Activated T-cell treated with anti-CD3 and anti-CD28 coated beads, Interleukin-2, amount 50 U/mL, for 72 hours (primary cell): ENCODE measurements around the gene STEAP4. TPM values are rescaled to one million over a fixed set of nuclear protein-coding genes. Genes with fewer than 3 reads are reported as not detected.
A peak's percentile ranks its signal among the peaks of the same experiment; 100 is the strongest.

Source experiments
- ATAC-seq, 2 donors: fragments of 150-1000 bp; cut with Tn5 transposase; replicated peaks in 1 of 2; 2 replicates each; pipeline ENCODE4 v1.10.0; 2021; ENCODE audit warnings: moderate library complexity in 2 of 2, mild to moderate bottlenecking in 1 of 2
- DNase-seq, 2 donors: peaks; one replicate each; pipeline ENCODE4 v3.0.0; 2021 to 2022; ENCODE audit warnings: mixed read lengths in 1 of 2
- H3K27ac Mint-ChIP-seq: one replicate; pipeline ENCODE4 v1.8.0; 2022; ENCODE audit warnings: mild to moderate bottlenecking, moderate library complexity, mixed read lengths
- H3K27me3 Mint-ChIP-seq: one replicate; pipeline ENCODE4 v1.8.0; 2022; ENCODE audit warnings: low read depth, mixed read lengths
- H3K36me3 Mint-ChIP-seq, 2 donors: one replicate each; pipeline ENCODE4 v1.8.0; 2022; ENCODE audit warnings: mixed read lengths in 2 of 2, mild to moderate bottlenecking in 1 of 2; ENCODE audit not compliant: insufficient read depth in 2 of 2
- H3K4me1 Mint-ChIP-seq: one replicate; pipeline ENCODE4 v1.8.0; 2022; ENCODE audit warnings: low read depth, mixed read lengths
- H3K4me3 Mint-ChIP-seq, 2 donors: one replicate each; pipeline ENCODE4 v1.8.0; 2022; ENCODE audit warnings: mild to moderate bottlenecking in 2 of 2, mixed read lengths in 2 of 2, moderate library complexity in 2 of 2
- H3K9me3 Mint-ChIP-seq, 2 donors: one replicate each; pipeline ENCODE4 v1.8.0; 2022; ENCODE audit warnings: mixed read lengths in 2 of 2
- total RNA-seq, 2 donors: library from RNA; stranded (reverse); gene quantifications; one replicate each; pipeline ENCODE4 v1.2.3, GENCODE V29; 2022

STEAP4 gene
- not detected for total RNA-seq

GRCh38 chr7:88306590-88307048 lies at the start of gene STEAP4:
TSS of gene STEAP4 (minus strand) at chr7:88306894. CDS start at chr7:88284269, 22,625 bp downstream.
- H3K27me3 Mint-ChIP-seq, result peaks cover 25% of the 10 kb centered on the region

DNA sequence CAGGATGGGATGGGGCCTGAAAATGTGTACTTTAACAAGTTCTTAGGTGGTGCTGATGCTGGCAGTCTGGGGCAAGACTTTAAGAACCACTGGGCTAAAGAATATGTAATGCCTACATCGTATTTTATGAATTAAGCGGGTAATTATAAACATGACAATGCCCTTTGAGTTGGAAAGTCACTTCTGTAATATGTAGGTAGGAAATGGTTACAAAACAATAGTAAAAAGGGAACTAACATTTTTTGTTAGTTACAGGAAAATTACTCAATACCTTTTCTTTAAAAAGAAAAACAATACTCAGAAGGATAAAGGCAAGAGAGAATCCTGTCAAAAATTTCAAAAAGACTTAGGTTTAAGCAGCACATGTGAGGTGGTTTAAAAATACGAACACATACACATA lies 48.3 kb upstream of the STEAP4 start:
- Mint-ChIP-seq H3K27ac (no peak overlapping the region), H3K4me3 (no peak overlapping the region), H3K36me3 (no peaks in the 10 kb centered on the region), H3K9me3 (no peaks in the 10 kb centered on the region), H3K4me1 (peaks cover 4% of the 10 kb centered on the region), H3K27me3 (peaks cover 33% of the 10 kb centered on the region)
- ATAC-seq (no peak), DNase-seq (no peak)

More at GRCh38 chr7:88306590-88307048, at the start of gene STEAP4:
- Mint-ChIP-seq H3K27ac (no peak within 1 kb of the TSS), H3K9me3 (no peaks in the 10 kb centered on the region), H3K4me1 (peaks cover 7% of the 10 kb centered on the region), H3K36me3 (no peaks in the 10 kb centered on the region), H3K4me3 (peak within 1 kb of the TSS; percentile 73 to 82)
- DNase-seq, result no peak
- no peak for ATAC-seq

DNA sequence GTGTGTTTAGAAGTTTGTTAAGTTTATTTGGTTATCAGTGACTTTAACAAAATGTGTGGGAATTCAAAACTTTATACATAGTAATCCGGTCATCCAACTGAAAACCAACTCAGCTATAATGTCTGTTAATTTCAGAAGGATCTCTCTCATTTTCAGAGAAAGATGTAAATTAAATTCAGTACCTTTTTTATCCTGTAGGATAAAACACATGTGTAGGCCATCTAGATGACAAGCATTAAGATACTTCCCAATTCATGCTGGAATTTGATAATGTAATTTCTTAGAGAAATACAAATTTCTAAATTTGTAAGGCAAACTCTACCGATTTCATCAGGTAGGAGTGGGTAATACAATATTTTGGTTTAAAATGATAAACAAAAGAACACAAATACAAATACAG lies 43.4 kb upstream of the STEAP4 start:
- H3K9me3 Mint-ChIP-seq, result no peaks in the 10 kb centered on the region
- H3K27ac Mint-ChIP-seq, result no peak overlapping the region
- DNase-seq (no peak), ATAC-seq (no peak)
- no peaks in the 10 kb centered on the region for H3K4me1 Mint-ChIP-seq
- no peaks in the 10 kb centered on the region for H3K36me3 Mint-ChIP-seq
- H3K4me3 Mint-ChIP-seq, result no peak overlapping the region
- H3K27me3 Mint-ChIP-seq, result peaks cover 34% of the 10 kb centered on the region

DNA sequence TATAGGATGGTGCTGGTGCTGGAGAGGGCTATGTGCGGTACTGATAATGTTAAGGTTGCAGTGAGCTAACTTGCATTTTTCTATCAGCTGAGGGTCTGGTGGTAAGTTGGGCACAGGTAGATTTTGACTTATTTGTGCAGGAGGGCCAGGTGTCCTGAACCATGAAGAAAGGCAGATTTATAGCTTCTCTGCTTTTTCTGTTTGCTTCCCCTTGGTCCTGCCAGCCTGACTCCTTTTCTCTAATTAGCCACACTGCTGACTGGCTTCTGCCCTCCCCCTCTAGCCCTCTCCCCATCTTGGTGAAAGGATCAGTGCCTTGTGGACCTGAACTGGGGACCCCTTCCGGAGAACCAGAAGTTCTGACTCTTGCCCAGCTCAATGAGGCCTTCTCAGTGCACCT lies 40.8 kb upstream of the STEAP4 start:
- H3K27ac Mint-ChIP-seq, result no peak overlapping the region
- H3K9me3 Mint-ChIP-seq, result no peaks in the 10 kb centered on the region
- peaks cover 36% of the 10 kb centered on the region for H3K27me3 Mint-ChIP-seq
- H3K4me1 Mint-ChIP-seq, result no peaks in the 10 kb centered on the region
- no peak for ATAC-seq
- H3K36me3 Mint-ChIP-seq, result no peaks in the 10 kb centered on the region
- H3K4me3 Mint-ChIP-seq, result no peak overlapping the region
- no peak for DNase-seq

DNA sequence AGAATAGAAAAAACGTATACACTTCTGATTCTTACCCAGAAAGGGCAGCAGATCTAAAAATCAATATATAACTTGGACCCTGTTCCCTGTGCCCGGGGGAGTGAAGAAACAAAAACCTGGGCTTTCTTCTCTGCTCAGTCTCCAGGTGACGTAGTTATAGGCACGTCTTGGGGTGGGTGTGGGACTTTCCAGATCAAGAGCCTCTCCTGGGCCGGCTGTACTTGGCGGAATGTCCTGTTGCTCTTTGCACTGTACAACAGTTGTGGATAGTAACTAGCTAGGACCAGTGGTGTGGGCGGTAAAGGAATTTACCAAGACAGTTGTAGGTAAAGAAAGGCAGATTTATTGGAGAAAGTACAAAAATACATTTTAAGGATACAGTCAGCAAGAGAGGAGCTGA lies 40.4 kb upstream of the STEAP4 start:
- DNase-seq (no peak), ATAC-seq (no peak)
- Mint-ChIP-seq H3K27ac (no peak overlapping the region), H3K27me3 (peaks cover 37% of the 10 kb centered on the region), H3K36me3 (no peaks in the 10 kb centered on the region), H3K9me3 (no peaks in the 10 kb centered on the region), H3K4me1 (no peaks in the 10 kb centered on the region), H3K4me3 (no peak overlapping the region)

DNA sequence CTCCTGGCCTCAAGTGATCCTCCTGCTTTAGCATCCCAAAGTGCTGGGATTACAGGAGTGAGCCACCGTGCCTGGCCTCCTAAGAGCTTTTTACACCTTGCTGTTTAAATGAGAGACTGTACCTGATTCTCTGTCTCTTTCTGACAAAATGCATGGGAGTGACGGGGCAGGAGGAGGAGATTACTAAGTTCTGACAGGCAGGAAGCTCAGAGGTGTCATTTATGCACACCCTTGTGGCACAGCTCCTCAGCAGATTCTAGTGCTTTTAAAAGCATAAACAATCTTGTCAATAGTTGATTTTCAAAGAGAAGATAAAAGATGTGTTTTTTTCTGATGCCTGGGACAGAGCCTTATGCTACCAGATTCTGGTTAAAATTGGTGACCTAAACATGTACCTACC lies 39.7 kb upstream of the STEAP4 start:
- H3K27me3 Mint-ChIP-seq, result peaks cover 37% of the 10 kb centered on the region
- DNase-seq (no peak), ATAC-seq (no peak)
- no peaks in the 10 kb centered on the region for H3K4me1 Mint-ChIP-seq
- no peaks in the 10 kb centered on the region for H3K9me3 Mint-ChIP-seq
- no peak overlapping the region for H3K27ac Mint-ChIP-seq
- H3K4me3 Mint-ChIP-seq, result no peak overlapping the region
- no peaks in the 10 kb centered on the region for H3K36me3 Mint-ChIP-seq

- Mint-ChIP-seq H3K4me1 (no peaks in the 10 kb centered on the region), H3K9me3 (no peaks in the 10 kb centered on the region)
- DNase-seq, result peak in 1 of 2 donors; percentile 2
These were observed 38.5 kb upstream of the STEAP4 start for GRCh38 chr7:88344956-88345832.

DNA sequence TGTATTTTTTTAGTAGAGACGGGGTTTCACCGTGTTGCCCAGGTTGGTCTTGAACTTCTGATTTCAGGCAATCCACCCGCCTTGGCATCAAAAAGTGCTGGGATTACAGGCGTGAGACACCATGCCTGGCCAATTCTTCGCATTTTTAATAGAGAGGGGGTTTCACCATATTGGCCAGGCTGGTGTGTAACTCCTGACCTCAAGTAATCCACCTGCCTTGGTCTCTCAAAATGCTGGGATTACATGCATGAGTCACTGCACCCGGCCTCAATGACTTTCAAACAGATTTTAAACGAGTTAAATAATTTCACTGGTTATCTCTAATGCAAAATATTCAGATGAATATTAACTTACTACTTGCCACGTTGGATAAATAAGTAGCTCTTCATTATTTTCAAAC lies 37.6 kb upstream of the STEAP4 start:
- no peaks in the 10 kb centered on the region for H3K36me3 Mint-ChIP-seq
- H3K4me3 Mint-ChIP-seq, result no peak overlapping the region
- H3K9me3 Mint-ChIP-seq, result no peaks in the 10 kb centered on the region

More at GRCh38 chr7:88344956-88345832, 38.5 kb upstream of the STEAP4 start:
- no peaks in the 10 kb centered on the region for H3K36me3 Mint-ChIP-seq
- ATAC-seq, result peak in 1 of 2 donors; percentile 38
- H3K27ac Mint-ChIP-seq, result no peak overlapping the region
- peaks cover 37% of the 10 kb centered on the region for H3K27me3 Mint-ChIP-seq
- no peak overlapping the region for H3K4me3 Mint-ChIP-seq

DNA sequence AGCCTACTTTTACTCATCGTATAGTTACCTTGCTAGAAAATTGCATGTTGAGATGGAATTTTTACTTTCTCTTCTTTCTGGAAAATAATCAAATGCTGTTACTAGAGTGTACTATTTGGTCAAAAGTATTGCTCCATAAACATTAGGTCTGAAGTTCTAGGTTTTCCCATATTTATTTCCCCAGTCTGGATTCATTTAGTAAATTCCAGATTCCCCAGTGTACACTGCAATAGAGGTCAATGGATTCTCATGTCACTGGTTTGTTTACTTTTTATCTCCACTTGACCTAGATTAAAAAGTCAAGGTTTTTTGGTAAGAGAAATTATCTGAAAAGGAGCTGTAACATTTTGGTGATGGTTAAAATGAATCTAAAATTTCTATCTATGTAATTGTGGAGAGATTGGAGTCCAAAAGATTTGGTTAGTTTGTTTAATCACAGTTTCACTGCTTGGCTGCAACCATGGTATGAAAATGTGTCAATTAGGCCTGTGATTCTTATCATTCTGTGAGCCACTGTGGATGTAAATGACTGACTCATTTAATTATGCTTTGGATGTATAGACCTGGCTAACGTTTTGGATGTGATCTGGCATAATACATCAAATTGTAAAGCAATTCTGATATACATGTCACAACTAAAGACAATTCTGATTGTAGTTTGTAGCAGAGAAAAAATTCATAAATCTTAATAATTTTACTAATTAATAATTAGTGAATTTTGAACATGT lies 32.7 kb upstream of the STEAP4 start:
- no peaks in the 10 kb centered on the region for H3K4me1 Mint-ChIP-seq
- peaks cover 20% of the 10 kb centered on the region for H3K27me3 Mint-ChIP-seq
- H3K9me3 Mint-ChIP-seq, result no peaks in the 10 kb centered on the region
- no peak overlapping the region for H3K4me3 Mint-ChIP-seq
- ATAC-seq, result peak in 1 of 2 donors; percentile 17
- H3K27ac Mint-ChIP-seq, result no peak overlapping the region
- H3K36me3 Mint-ChIP-seq, result no peaks in the 10 kb centered on the region
- no peak for DNase-seq

More for the DNA sequence above, 37.6 kb upstream of the STEAP4 start:
- no peaks in the 10 kb centered on the region for H3K4me1 Mint-ChIP-seq
- H3K27ac Mint-ChIP-seq, result no peak overlapping the region
- DNase-seq (no peak), ATAC-seq (no peak)
- peaks cover 37% of the 10 kb centered on the region for H3K27me3 Mint-ChIP-seq

- H3K4me3 Mint-ChIP-seq, result no peak overlapping the region
- no peaks in the 10 kb centered on the region for H3K4me1 Mint-ChIP-seq
- H3K27me3 Mint-ChIP-seq, result peaks cover 18% of the 10 kb centered on the region
- no peak for ATAC-seq
- no peaks in the 10 kb centered on the region for H3K9me3 Mint-ChIP-seq
- no peak overlapping the region for H3K27ac Mint-ChIP-seq
- DNase-seq, result no peak
- H3K36me3 Mint-ChIP-seq, result no peaks in the 10 kb centered on the region
These were observed 31.8 kb upstream of the STEAP4 start for GRCh38 chr7:88338503-88338902.

GRCh38 chr7:88337572-88337971 lies 30.9 kb upstream of the STEAP4 start:
- H3K27ac Mint-ChIP-seq, result no peak overlapping the region
- no peak overlapping the region for H3K4me3 Mint-ChIP-seq
- peaks cover 18% of the 10 kb centered on the region for H3K27me3 Mint-ChIP-seq
- H3K36me3 Mint-ChIP-seq, result no peaks in the 10 kb centered on the region
- no peaks in the 10 kb centered on the region for H3K9me3 Mint-ChIP-seq
- no peak for DNase-seq
- no peaks in the 10 kb centered on the region for H3K4me1 Mint-ChIP-seq
- ATAC-seq, result peak; percentile 28 to 32

DNA sequence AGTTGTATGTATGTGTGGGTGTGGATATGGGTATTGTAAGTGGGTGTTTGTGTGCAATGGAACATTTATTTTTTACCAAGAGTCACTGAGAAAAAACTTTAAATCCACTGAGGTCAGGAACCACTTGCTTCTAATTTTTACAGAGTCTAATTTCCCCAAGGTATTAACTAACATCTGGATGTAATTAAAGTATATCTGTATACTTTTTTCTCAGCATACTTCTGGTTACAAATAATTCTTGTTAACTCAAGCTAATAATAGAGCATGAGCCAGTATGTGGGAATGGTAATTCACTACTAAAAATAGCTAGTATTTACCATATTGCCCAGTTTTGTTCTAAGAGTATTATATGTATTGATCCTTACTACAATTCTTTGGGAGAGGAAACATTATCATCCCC lies 24.6 kb upstream of the STEAP4 start:
- Mint-ChIP-seq H3K4me1 (no peaks in the 10 kb centered on the region), H3K27ac (no peak overlapping the region), H3K36me3 (no peaks in the 10 kb centered on the region), H3K4me3 (no peak overlapping the region), H3K9me3 (no peaks in the 10 kb centered on the region), H3K27me3 (peaks cover 15% of the 10 kb centered on the region)
- DNase-seq, result no peak
- no peak for ATAC-seq
